Gastrocnemius medialis (tissue), 4 donors: ENCODE results near the gene ATP5F1B. TPM values are rescaled to one million over a fixed set of nuclear protein-coding genes. Genes with fewer than 3 reads are reported as not detected.
A peak's percentile ranks its signal among the peaks of the same experiment; 100 is the strongest.

Source experiments
- ATAC-seq, 2 donors: fragments of 150-250 bp; one replicate each; pipeline ENCODE4 v1.9.1; 2016
- DNase-seq, 2 donors: peaks; one replicate each; pipeline ENCODE4 v3.0.0-alpha.2; 2019
- H3K27ac ChIP-seq, 4 donors: fragments of 200-600 bp; sonication (generic); 1 replicate in 1 of 4; 2 replicates in 3 of 4; pipeline ENCODE4 v1.5.1; 2016 to 2018; ENCODE audit warnings: mild to moderate bottlenecking in 2 of 4, moderate library complexity in 1 of 4
- H3K27me3 ChIP-seq, 3 donors: fragments of 200-600 bp; sonication (generic) in 2 of 3; 1 replicate in 1 of 3; 2 replicates in 2 of 3; pipeline versions ENCODE4 v1.5.1 to v1.6.0; 2016 to 2019; ENCODE audit warnings: mild to moderate bottlenecking in 1 of 3, moderate library complexity in 1 of 3
- H3K36me3 ChIP-seq, 2 donors: fragments of 200-600 bp; sonication (generic) in 1 of 2; one replicate each; pipeline ENCODE4 v1.5.1; 2017 to 2018
- H3K4me1 ChIP-seq, 2 donors: fragments of 200-600 bp; sonication (generic) in 1 of 2; one replicate each; pipeline ENCODE4 v1.5.1; 2016 to 2017; ENCODE audit warnings: mild to moderate bottlenecking in 2 of 2
- H3K4me3 ChIP-seq, 4 donors: fragments of 200-600 bp; sonication (generic) in 3 of 4; 1 replicate in 1 of 4; 2 replicates in 3 of 4; pipeline ENCODE4 v1.5.1; 2016 to 2019; ENCODE audit warnings: mild to moderate bottlenecking in 2 of 4
- H3K9me3 ChIP-seq, 3 donors: fragments of 200-600 bp; sonication (generic) in 2 of 3; 1 replicate in 1 of 3; 2 replicates in 2 of 3; pipeline ENCODE4 v1.5.1; 2016 to 2019
- POLR2A ChIP-seq, 2 donors: fragments of 450-650 bp; IDR thresholded peaks; one replicate each; pipeline ENCODE4 v1.6.1; 2017; ENCODE audit warnings: antibody characterized with exemption in 2 of 2, mild to moderate bottlenecking in 2 of 2, moderate library complexity in 2 of 2
- in situ Hi-C, 4 donors: fragments of 200-750 bp; cut with MboI; loops; one replicate each; pipeline versions ENCODE4 v1.15.0 to v1.8.0; 2017; ENCODE audit warnings: low sequenced_read_pairs in 4 of 4
- intact Hi-C: fragments of 100-400 bp; cut with DNase I; formaldehyde crosslinking; loops from one replicate; pipeline ENCODE4 v1.15.1; 2023; ENCODE audit warnings: low total_unique reads
- total RNA-seq, 4 donors: library from RNA; depleted of rRNA; stranded (reverse); fragments of >200 nt; gene quantifications; one replicate each; pipeline versions ENCODE4 v1.1.0 to v1.2.3, GENCODE V29; 2016
- TF ChIP-seq, protein P1 (sequence below), 5 experiments: fragments of 450-650 bp in 3 of 5; fragments of 200-600 bp in 2 of 5; sonication (generic) in 2 of 5; IDR thresholded peaks in 4 of 5; conservative IDR thresholded peaks in 1 of 5; 1 replicate in 4 of 5; 2 replicates in 1 of 5; pipeline ENCODE4 v1.5.1; 2016 to 2019; ENCODE audit warnings: antibody characterized with exemption in 5 of 5, mild to moderate bottlenecking in 3 of 5, moderate library complexity in 3 of 5

The ATP5F1B gene
- total RNA-seq, 4 donors from 2014 or later = 779 to 1,310 (median 926) TPM

- TF ChIP-seq, protein P1, sequence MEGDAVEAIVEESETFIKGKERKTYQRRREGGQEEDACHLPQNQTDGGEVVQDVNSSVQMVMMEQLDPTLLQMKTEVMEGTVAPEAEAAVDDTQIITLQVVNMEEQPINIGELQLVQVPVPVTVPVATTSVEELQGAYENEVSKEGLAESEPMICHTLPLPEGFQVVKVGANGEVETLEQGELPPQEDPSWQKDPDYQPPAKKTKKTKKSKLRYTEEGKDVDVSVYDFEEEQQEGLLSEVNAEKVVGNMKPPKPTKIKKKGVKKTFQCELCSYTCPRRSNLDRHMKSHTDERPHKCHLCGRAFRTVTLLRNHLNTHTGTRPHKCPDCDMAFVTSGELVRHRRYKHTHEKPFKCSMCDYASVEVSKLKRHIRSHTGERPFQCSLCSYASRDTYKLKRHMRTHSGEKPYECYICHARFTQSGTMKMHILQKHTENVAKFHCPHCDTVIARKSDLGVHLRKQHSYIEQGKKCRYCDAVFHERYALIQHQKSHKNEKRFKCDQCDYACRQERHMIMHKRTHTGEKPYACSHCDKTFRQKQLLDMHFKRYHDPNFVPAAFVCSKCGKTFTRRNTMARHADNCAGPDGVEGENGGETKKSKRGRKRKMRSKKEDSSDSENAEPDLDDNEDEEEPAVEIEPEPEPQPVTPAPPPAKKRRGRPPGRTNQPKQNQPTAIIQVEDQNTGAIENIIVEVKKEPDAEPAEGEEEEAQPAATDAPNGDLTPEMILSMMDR (IDR thresholded peaks at IDR 0.05 in 4 of 5, conservative IDR thresholded peaks at IDR 0.05 in 1 of 5) = no peak
- no peak for TF ChIP-seq POLR2A (IDR thresholded peaks at IDR 0.05)
- Histone ChIP-seq H3K27ac (peak overlapping the region in 3 of 4 donors; percentile 16 to 99 (median 42)), H3K4me3 (no peak overlapping the region), H3K9me3 (no peaks in the 10 kb centered on the region), H3K4me1 (peaks cover 59% of the 10 kb centered on the region in 2 donors), H3K27me3 (no peaks in the 10 kb centered on the region), H3K36me3 (no peaks in the 10 kb centered on the region)
- intact Hi-C loops (no loop called here), in situ Hi-C loops (no loop called here)
- ATAC-seq = no peak
- peak in 1 of 2 donors; percentile 5 for DNase-seq
These were observed 33.1 kb upstream of the ATP5F1B start for GRCh38 chr12:56678852-56679251.

GRCh38 chr12:56677680-56678079 lies 31.9 kb upstream of the ATP5F1B start:
- Histone ChIP-seq H3K4me3 (no peak overlapping the region), H3K27ac (peak overlapping the region in 1 of 4 donors; percentile 4), H3K36me3 (peaks cover 0 to 1% of the 10 kb centered on the region in 2 donors), H3K4me1 (peaks cover 53 to 63% of the 10 kb centered on the region in 2 donors), H3K9me3 (no peaks in the 10 kb centered on the region), H3K27me3 (no peaks in the 10 kb centered on the region)
- intact Hi-C loops = no loop called here
- ATAC-seq (no peak), DNase-seq (no peak)
- in situ Hi-C loops = no loop called here
- TF ChIP-seq POLR2A (IDR thresholded peaks at IDR 0.05) = no peak
- TF ChIP-seq, protein P1 (IDR thresholded peaks at IDR 0.05 in 4 of 5, conservative IDR thresholded peaks at IDR 0.05 in 1 of 5) = no peak

DNA sequence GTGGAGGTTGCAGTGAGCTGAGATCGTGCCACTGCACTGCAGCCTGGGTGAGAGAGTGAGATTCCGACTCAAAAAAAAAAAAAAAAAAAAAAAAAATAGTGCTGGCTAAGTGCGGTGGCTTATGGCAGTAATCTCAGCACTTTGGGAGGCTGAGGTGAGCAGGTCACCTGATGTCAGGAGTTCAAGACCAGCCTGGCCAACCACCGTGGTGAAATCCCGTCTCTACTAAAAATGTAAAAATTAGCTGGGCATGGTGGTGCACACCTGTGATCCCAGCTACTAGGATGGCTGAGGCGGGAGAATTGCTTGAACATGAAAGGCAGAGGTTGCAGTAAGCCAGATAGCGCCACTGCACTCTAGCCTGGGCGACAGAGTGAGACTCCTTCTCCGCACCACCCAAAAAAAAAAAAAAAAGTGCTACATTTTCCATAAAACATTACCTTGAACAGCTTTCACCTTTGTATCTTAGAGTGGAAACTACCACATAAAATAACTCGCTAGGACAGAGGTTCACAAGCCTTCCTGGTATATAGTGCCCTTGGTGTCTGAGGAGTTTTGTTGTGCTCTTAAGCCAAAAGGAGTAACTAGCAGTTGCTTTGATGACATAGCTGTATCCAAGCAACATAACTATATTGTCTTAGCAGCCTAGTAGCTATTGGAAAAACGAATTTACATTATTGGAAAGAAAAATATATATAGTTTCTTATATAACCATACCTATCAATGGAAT lies 31.2 kb upstream of the ATP5F1B start:
- H3K9me3 ChIP-seq = no peaks in the 10 kb centered on the region
- intact Hi-C loops (no loop called here), in situ Hi-C loops (no loop called here)
- H3K27ac ChIP-seq = peak overlapping the region in 1 of 4 donors; percentile 4
- H3K27me3 ChIP-seq = no peaks in the 10 kb centered on the region
- peaks cover 0 to 8% of the 10 kb centered on the region in 2 donors for H3K36me3 ChIP-seq
- H3K4me3 ChIP-seq = no peak overlapping the region
- peaks cover 47 to 64% of the 10 kb centered on the region in 2 donors for H3K4me1 ChIP-seq
- DNase-seq (peak in 1 of 2 donors; percentile 3), ATAC-seq (no peak)
- TF ChIP-seq, protein P1 (IDR thresholded peaks at IDR 0.05 in 4 of 5, conservative IDR thresholded peaks at IDR 0.05 in 1 of 5) = no peak
- TF ChIP-seq POLR2A (IDR thresholded peaks at IDR 0.05) = no peak

- in situ Hi-C loops (no loop called here), intact Hi-C loops (no loop called here)
- no peak for ATAC-seq
- TF ChIP-seq, protein P1 (IDR thresholded peaks at IDR 0.05 in 4 of 5, conservative IDR thresholded peaks at IDR 0.05 in 1 of 5) = no peak
- TF ChIP-seq POLR2A (IDR thresholded peaks at IDR 0.05) = no peak
- Histone ChIP-seq H3K36me3 (peaks cover 4 to 60% of the 10 kb centered on the region in 2 donors), H3K9me3 (no peaks in the 10 kb centered on the region), H3K27me3 (no peaks in the 10 kb centered on the region), H3K4me1 (peaks cover 12 to 22% of the 10 kb centered on the region in 2 donors), H3K4me3 (no peak overlapping the region), H3K27ac (no peak overlapping the region)
- DNase-seq = no peak
These were observed 25.8 kb upstream of the ATP5F1B start for GRCh38 chr12:56671608-56672007.
